ENCODE data around the gene OR2T34.
"Not testable (repeated sequence)": the region's sequence is repeated elsewhere in the genome, so short reads cannot be mapped to it uniquely, and the experiment has no call there.

Gene OR2T34

GRCh38 chr1:248551027-248551426 is 23.5 kb downstream of the OR2T34 start:
- DNase-seq: not testable (repeated sequence)

- not testable (repeated sequence) for DNase-seq
These were observed 27.2 kb downstream of the OR2T34 start for GRCh38 chr1:248547383-248547782.

DNA sequence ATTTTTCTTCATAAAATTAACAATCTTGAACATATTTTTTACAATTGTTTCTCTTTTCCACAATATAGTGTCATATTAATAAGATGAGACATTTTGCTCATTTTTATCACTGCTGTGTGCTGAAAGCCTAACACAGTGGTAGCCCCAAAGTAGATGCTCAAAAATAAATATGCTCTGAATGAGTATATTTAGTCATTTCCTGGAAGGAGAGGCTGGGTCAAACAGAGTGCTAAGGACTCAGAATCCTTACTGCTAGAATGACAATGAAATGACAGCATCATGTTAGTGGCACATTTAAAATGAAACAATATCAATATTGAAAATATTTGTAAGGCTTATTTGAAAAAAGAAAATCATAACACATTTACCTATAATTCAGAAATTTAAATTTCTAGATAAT is 37.1 kb downstream of the OR2T34 start:
- DNase-seq: not testable (repeated sequence)

Data from CD4-positive, alpha-beta T cell treated with Interleukin-17A for 4 hours (primary cell).